OCI-LY7 (cell line): ENCODE data around the gene CTBP2. TPM values are rescaled to one million over a fixed set of nuclear protein-coding genes. Genes with fewer than 3 reads are reported as not detected.

Experiments
- BruUV-seq: library from RNA; stranded (reverse); fragments of 400-500 nt; replicated peaks from 2 replicates; lab custom pipeline; 2021; lab: Mats Ljungman, UMichigan
- CTCF ChIA-PET: fragments of 300-600 bp; sonication (Branson Sonifier 250); formaldehyde crosslinking; loops from one replicate; lab custom pipeline; 2022; ENCODE audit warnings: antibody characterized with exemption; ENCODE audit not compliant: unreplicated experiment; lab: Charles Lee
- POLR2A ChIA-PET: fragments of 300-600 bp; sonication (Branson Sonifier 250); formaldehyde crosslinking; loops from one replicate; lab custom pipeline; 2022; ENCODE audit warnings: antibody characterized with exemption; lab: Charles Lee
- DNase-seq: peaks from one replicate; pipeline ENCODE4 v3.0.0-alpha.2; 2015; ENCODE audit warnings: low spot score
- H2AFZ ChIP-seq: fragments of 200-600 bp; sonication (generic), shearing (Covaris generic); 2 replicates; pipeline ENCODE4 v1.6.1; 2014; ENCODE audit warnings: mild to moderate bottlenecking, antibody characterized with exemption, low read length, moderate library complexity
- H3K27ac ChIP-seq: fragments of 200-600 bp; sonication (generic); 2 replicates; pipeline ENCODE4 v1.5.1; 2014; ENCODE audit warnings: mixed run types, low read depth, mild to moderate bottlenecking, moderate library complexity, low read length, inconsistent platforms; ENCODE audit not compliant: poor library complexity, severe bottlenecking
- H3K36me3 ChIP-seq: fragments of 200-600 bp; sonication (generic); 2 replicates; pipeline ENCODE4 v1.6.1; 2014; ENCODE audit warnings: mild to moderate bottlenecking, antibody characterized with exemption, low read length, moderate library complexity, mixed read lengths; ENCODE audit not compliant: insufficient read depth
- H3K4me1 ChIP-seq: fragments of 200-600 bp; sonication (generic); 2 replicates; pipeline ENCODE4 v1.5.1; 2014; ENCODE audit warnings: mild to moderate bottlenecking, low read length; ENCODE audit not compliant: insufficient read depth, poor library complexity, severe bottlenecking
- H3K4me2 ChIP-seq: fragments of 200-600 bp; sonication (generic); 2 replicates; pipeline ENCODE4 v1.6.1; 2014; ENCODE audit warnings: mild to moderate bottlenecking, low read length
- H3K4me3 ChIP-seq: fragments of 200-600 bp; sonication (generic); 2 replicates; pipeline ENCODE4 v1.5.1; 2014; ENCODE audit warnings: mild to moderate bottlenecking, low read depth, low read length; ENCODE audit not compliant: poor library complexity, severe bottlenecking
- H3K79me2 ChIP-seq: fragments of 200-600 bp; sonication (generic); 2 replicates; pipeline ENCODE4 v1.6.1; 2016; ENCODE audit warnings: low read depth, mild to moderate bottlenecking, low read length, moderate library complexity, mixed read lengths; ENCODE audit not compliant: insufficient read depth
- H3K9me2 ChIP-seq: fragments of 200-600 bp; sonication (generic); 2 replicates; pipeline ENCODE4 v1.6.1; 2016; ENCODE audit warnings: mild to moderate bottlenecking, low read length, mixed read lengths; ENCODE audit not compliant: insufficient read depth
- H3K9me3 ChIP-seq: fragments of 200-600 bp; sonication (generic); 2 replicates; pipeline ENCODE4 v1.6.1; 2014; ENCODE audit warnings: mild to moderate bottlenecking, mixed run types, low read length, mixed read lengths
- H4K20me1 ChIP-seq: fragments of 200-600 bp; sonication (generic); 2 replicates; pipeline ENCODE4 v1.6.1; 2014; ENCODE audit warnings: mild to moderate bottlenecking, antibody characterized with exemption, low read length, moderate library complexity, mixed read lengths; ENCODE audit not compliant: insufficient read depth
- EZH2phosphoT487 ChIP-seq: fragments of 200-600 bp; sonication (generic); IDR thresholded peaks from 2 replicates; pipeline ENCODE4 v1.6.1; 2018; ENCODE audit warnings: low read depth, borderline replicate concordance, mild to moderate bottlenecking, mixed run types, antibody characterized with exemption, low read length, moderate library complexity, mixed read lengths
- intact Hi-C: fragments of 100-400 bp; cut with micrococcal nuclease; formaldehyde crosslinking; loops from one replicate; pipeline ENCODE4 v1.10.0; 2022; ENCODE audit not compliant: unreplicated experiment
- total RNA-seq, 2 experiments: library from RNA; depleted of rRNA in 1 of 2; stranded (reverse); fragments of >200 nt in 1 of 2; shearing (Covaris generic) in 1 of 2; gene quantifications; 2 replicates each; pipeline ENCODE4 v1.2.3, GENCODE V29; 2014 to 2022
- TF ChIP-seq, protein P1 (sequence below): fragments of 200-600 bp; sonication (generic); conservative IDR thresholded peaks from 2 replicates; pipeline ENCODE4 v1.5.1; 2014; ENCODE audit warnings: mild to moderate bottlenecking, antibody characterized with exemption, low read length, moderate library complexity, mixed read lengths

The CTBP2 gene
- total RNA-seq, 2 experiments from 2014 or later, result not detected

DNA sequence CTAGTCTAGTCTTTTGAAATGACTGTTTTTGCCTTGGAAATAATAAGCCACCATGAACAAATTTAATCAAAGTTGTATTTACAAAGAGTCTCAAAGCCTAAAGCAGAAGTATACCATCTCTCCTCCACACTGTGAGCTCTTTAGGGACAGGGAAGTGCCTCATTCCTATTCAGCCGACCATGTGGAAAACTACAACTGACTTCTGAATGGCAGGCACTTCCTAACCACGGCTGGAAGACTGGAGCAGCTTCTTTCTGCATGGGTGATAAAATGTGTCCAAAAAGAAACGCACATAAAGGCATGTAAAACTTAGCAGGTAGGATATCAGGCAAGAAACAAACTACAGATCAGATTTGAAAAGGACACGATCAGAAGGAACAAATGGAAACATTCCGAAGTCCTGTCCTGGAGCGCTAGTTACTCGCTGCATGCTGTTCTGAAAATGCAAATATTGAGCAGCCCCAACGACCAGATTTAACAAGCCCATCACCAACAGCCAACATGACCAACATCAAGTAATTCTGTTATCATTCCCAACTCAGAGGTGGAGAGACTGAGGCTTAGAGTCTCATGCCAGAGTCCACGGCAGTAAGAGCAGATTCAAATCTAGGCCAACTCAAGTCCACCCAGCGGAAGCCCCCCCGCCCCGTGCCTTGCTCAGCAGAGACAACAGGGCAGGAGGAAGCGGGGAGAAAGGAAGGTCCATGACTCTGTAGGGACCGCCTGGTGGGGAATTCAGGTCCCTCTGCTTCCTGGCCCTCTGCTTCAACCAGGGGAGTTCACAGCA, 26.5 kb downstream of the CTBP2 start:
- Histone ChIP-seq H3K27ac (no peak overlapping the region), H3K9me2 (no peaks in the 10 kb centered on the region), H3K4me2 (no peak overlapping the region), H2AFZ (no peak overlapping the region), H3K4me1 (no peaks in the 10 kb centered on the region), H4K20me1 (no peaks in the 10 kb centered on the region), H3K4me3 (no peak overlapping the region), H3K79me2 (no peaks in the 10 kb centered on the region), H3K36me3 (no peaks in the 10 kb centered on the region), H3K9me3 (no peaks in the 10 kb centered on the region)
- BruUV-seq, result no TSS peak
- intact Hi-C loops, result no loop called here
- CTCF ChIA-PET, result no interaction called here
- TF ChIP-seq, protein P1, sequence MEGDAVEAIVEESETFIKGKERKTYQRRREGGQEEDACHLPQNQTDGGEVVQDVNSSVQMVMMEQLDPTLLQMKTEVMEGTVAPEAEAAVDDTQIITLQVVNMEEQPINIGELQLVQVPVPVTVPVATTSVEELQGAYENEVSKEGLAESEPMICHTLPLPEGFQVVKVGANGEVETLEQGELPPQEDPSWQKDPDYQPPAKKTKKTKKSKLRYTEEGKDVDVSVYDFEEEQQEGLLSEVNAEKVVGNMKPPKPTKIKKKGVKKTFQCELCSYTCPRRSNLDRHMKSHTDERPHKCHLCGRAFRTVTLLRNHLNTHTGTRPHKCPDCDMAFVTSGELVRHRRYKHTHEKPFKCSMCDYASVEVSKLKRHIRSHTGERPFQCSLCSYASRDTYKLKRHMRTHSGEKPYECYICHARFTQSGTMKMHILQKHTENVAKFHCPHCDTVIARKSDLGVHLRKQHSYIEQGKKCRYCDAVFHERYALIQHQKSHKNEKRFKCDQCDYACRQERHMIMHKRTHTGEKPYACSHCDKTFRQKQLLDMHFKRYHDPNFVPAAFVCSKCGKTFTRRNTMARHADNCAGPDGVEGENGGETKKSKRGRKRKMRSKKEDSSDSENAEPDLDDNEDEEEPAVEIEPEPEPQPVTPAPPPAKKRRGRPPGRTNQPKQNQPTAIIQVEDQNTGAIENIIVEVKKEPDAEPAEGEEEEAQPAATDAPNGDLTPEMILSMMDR, result no peak
- TF ChIP-seq EZH2phosphoT487, result no peak
- no peak for DNase-seq
- POLR2A ChIA-PET, result no interaction called here

- no peak overlapping the region for H3K4me2 ChIP-seq
- H3K36me3 ChIP-seq, result no peaks in the 10 kb centered on the region
- H2AFZ ChIP-seq, result no peak overlapping the region
- H3K9me3 ChIP-seq, result no peaks in the 10 kb centered on the region
- no peaks in the 10 kb centered on the region for H3K9me2 ChIP-seq
- H3K4me3 ChIP-seq, result no peak overlapping the region
- BruUV-seq, result no TSS peak
- H3K27ac ChIP-seq, result no peak overlapping the region
- intact Hi-C loops, result no loop called here
- POLR2A ChIA-PET, result no interaction called here
- H4K20me1 ChIP-seq, result no peaks in the 10 kb centered on the region
- no peak for TF ChIP-seq EZH2phosphoT487
- TF ChIP-seq, protein P1, result no peak
- DNase-seq, result no peak
- H3K4me1 ChIP-seq, result no peaks in the 10 kb centered on the region
- CTCF ChIA-PET, result no interaction called here
- H3K79me2 ChIP-seq, result no peaks in the 10 kb centered on the region
Observed at GRCh38 chr10:125132344-125132743, 28.0 kb downstream of the CTBP2 start.

- ChIA-PET CTCF (no interaction called here), POLR2A (no interaction called here)
- H3K4me1 ChIP-seq, result no peaks in the 10 kb centered on the region
- no peaks in the 10 kb centered on the region for H3K9me3 ChIP-seq
- no peaks in the 10 kb centered on the region for H3K79me2 ChIP-seq
- H3K9me2 ChIP-seq, result no peaks in the 10 kb centered on the region
- H3K36me3 ChIP-seq, result no peaks in the 10 kb centered on the region
- intact Hi-C loops, result no loop called here
- no peak for DNase-seq
- no peaks in the 10 kb centered on the region for H4K20me1 ChIP-seq
- no peak overlapping the region for H3K4me2 ChIP-seq
- TF ChIP-seq, protein P1, result no peak
- H3K4me3 ChIP-seq, result no peak overlapping the region
- H3K27ac ChIP-seq, result no peak overlapping the region
- BruUV-seq, result no TSS peak
- no peak overlapping the region for H2AFZ ChIP-seq
Observed at GRCh38 chr10:125130916-125131315, 29.4 kb downstream of the CTBP2 start.
